HG03097 (cell line): ENCODE measurements around the gene PARK7.
"Not testable (repeated sequence)": the region's sequence is repeated elsewhere in the genome, so short reads cannot be mapped to it uniquely, and the experiment has no call there.

Experiments used
- ATAC-seq: cut with Tn5 transposase; IDR thresholded peaks from one replicate; pipeline ENCODE4 v1.9.1; 2021; ENCODE audit not compliant: unreplicated experiment, low FRiP score

The PARK7 gene

GRCh38 chr1:7942214-7942921 lies 19.1 kb upstream of the PARK7 start:
- ATAC-seq, result no peak

GRCh38 chr1:7943251-7943650 lies 18.3 kb upstream of the PARK7 start:
- ATAC-seq, result no peak

- ATAC-seq, result no peak
These were observed 12.6 kb upstream of the PARK7 start for GRCh38 chr1:7948960-7949359.

GRCh38 chr1:7952791-7953190 lies 8.7 kb upstream of the PARK7 start:
- not testable (repeated sequence) for ATAC-seq

GRCh38 chr1:7953850-7954609 lies 7.5 kb upstream of the PARK7 start:
- ATAC-seq, result peak; percentile 89

GRCh38 chr1:7954683-7955082 lies 6.8 kb upstream of the PARK7 start:
- ATAC-seq, result no peak

- no peak for ATAC-seq
These were observed 5.1 kb upstream of the PARK7 start for GRCh38 chr1:7956218-7957032.

GRCh38 chr1:7960165-7960564 lies 1.3 kb upstream of the PARK7 start:
- no peak for ATAC-seq

GRCh38 chr1:7960867-7961215 lies 670 bp upstream of the PARK7 start:
- ATAC-seq, result no peak

- ATAC-seq, result no peak
These were observed 464 bp downstream of the PARK7 start for GRCh38 chr1:7962014-7962335.

GRCh38 chr1:7962636-7963377 lies 1.3 kb downstream of the PARK7 start:
- no peak for ATAC-seq

- ATAC-seq, result not testable (repeated sequence)
These were observed 1.8 kb downstream of the PARK7 start for GRCh38 chr1:7963378-7963730.

GRCh38 chr1:7963841-7964240 lies 2.3 kb downstream of the PARK7 start:
- not testable (repeated sequence) for ATAC-seq

- no peak for ATAC-seq
These were observed 3.0 kb downstream of the PARK7 start for GRCh38 chr1:7964476-7964875.

- ATAC-seq, result no peak
These were observed 5.7 kb downstream of the PARK7 start for GRCh38 chr1:7967196-7967595.

- ATAC-seq, result no peak
These were observed 6.1 kb downstream of the PARK7 start for GRCh38 chr1:7967651-7968050.

GRCh38 chr1:7970246-7970645 lies 8.7 kb downstream of the PARK7 start:
- ATAC-seq, result no peak

- no peak for ATAC-seq
These were observed 9.5 kb downstream of the PARK7 start for GRCh38 chr1:7971024-7971423.

GRCh38 chr1:7972285-7972684 lies 10.8 kb downstream of the PARK7 start:
- no peak for ATAC-seq

GRCh38 chr1:7973086-7973485 lies 11.6 kb downstream of the PARK7 start:
- no peak for ATAC-seq
